HepG2 (cell line): ENCODE results near the gene SWI5. TPM values are rescaled to one million over a fixed set of nuclear protein-coding genes. Genes with fewer than 3 reads are reported as not detected.

ENCODE experiments used
- ATAC-seq: fragments of 200-7000 bp; cut with Tn5 transposase; 3 replicates; pipeline ENCODE4 v1.9.1; 2020; ENCODE audit warnings: mild to moderate bottlenecking, moderate library complexity
- BruUV-seq: library from RNA; stranded (reverse); fragments of 400-500 nt; replicated peaks from 2 replicates; lab custom pipeline; 2021; lab: Mats Ljungman, UMichigan
- CTCF ChIA-PET: fragments of 300-600 bp; formaldehyde crosslinking; extraction: SDS; loops from one replicate; lab custom pipeline; 2021; ENCODE audit warnings: low total read pairs, inconsistent platforms, low intra/inter-chr PET ratio; lab: Yijun Ruan, JAX
- POLR2A ChIA-PET: fragments of 350-600 bp; sonication (Branson Sonifier 250); formaldehyde crosslinking; loops from one replicate; lab custom pipeline; 2020; ENCODE audit warnings: antibody characterized with exemption, inconsistent platforms; lab: Yijun Ruan, JAX
- DNase-seq: peaks from one replicate; pipeline ENCODE4 v3.0.0-alpha.2; 2015; ENCODE audit warnings: low spot score
- FAIRE-seq: peaks from 3 replicates; lab custom pipeline; 2011; peaks lifted over from hg19 to GRCh38; lab: Jason Lieb, UNC
- H2AFZ ChIP-seq: one replicate; pipeline ENCODE4 v1.6.1; 2011; ENCODE audit warnings: low read length, inconsistent platforms
- H3K27ac ChIP-seq: fragments of 300-600 bp; 3 replicates; pipeline ENCODE4 v1.8.0; 2011; ENCODE audit warnings: mixed run types, mild to moderate bottlenecking, mixed read lengths, low read length, inconsistent platforms; ENCODE audit not compliant: insufficient read depth; ENCODE audit errors: extremely low read length
- H3K27me3 ChIP-seq, 2 experiments: fragments of 200-600 bp in 1 of 2; 2 replicates in 1 of 2; 3 replicates in 1 of 2; pipeline versions ENCODE4 v1.6.0 to v1.8.0; 2011; ENCODE audit warnings: low read length in 2 of 2, mild to moderate bottlenecking in 2 of 2, moderate library complexity in 2 of 2, inconsistent platforms in 1 of 2; ENCODE audit not compliant: insufficient read depth in 2 of 2, control insufficient read depth in 1 of 2
- H3K36me3 ChIP-seq, 2 experiments: fragments of 200-600 bp in 1 of 2; replicated peaks in 1 of 2; 2 replicates in 1 of 2; 3 replicates in 1 of 2; pipeline versions ENCODE4 v1.5.1 to v1.8.0; 2011; ENCODE audit warnings: low read length in 2 of 2, inconsistent platforms in 1 of 2; ENCODE audit not compliant: insufficient read depth in 2 of 2, control insufficient read depth in 1 of 2
- H3K4me1 ChIP-seq: 2 replicates; pipeline ENCODE4 v1.5.1; 2012; ENCODE audit warnings: low read length, inconsistent platforms; ENCODE audit not compliant: insufficient read depth
- H3K4me2 ChIP-seq: 2 replicates; pipeline ENCODE4 v1.6.0; 2011; ENCODE audit warnings: low read depth, low read length, inconsistent platforms
- H3K4me3 ChIP-seq, 3 experiments: fragments of 200-600 bp in 1 of 3; sonication (generic), shearing (Covaris generic) in 1 of 3; replicated peaks in 1 of 3; 2 replicates each; pipeline ENCODE4 v1.5.1; 2011 to 2016; ENCODE audit warnings: low read length in 3 of 3, inconsistent platforms in 2 of 3, low read depth in 2 of 3, mild to moderate bottlenecking in 2 of 3, control low read depth in 1 of 3, mixed read lengths in 1 of 3; ENCODE audit not compliant: insufficient read depth in 1 of 3
- H3K79me2 ChIP-seq: one replicate; pipeline ENCODE4 v1.6.1; 2011; ENCODE audit warnings: low read length, inconsistent platforms; ENCODE audit not compliant: insufficient read depth
- H3K9ac ChIP-seq: 2 replicates; pipeline ENCODE4 v1.6.0; 2011; ENCODE audit warnings: mild to moderate bottlenecking, low read depth, low read length, inconsistent platforms; ENCODE audit not compliant: insufficient read depth
- H3K9me3 ChIP-seq: 2 replicates; pipeline ENCODE4 v1.5.1; 2012; ENCODE audit warnings: mild to moderate bottlenecking, low read length
- H4K20me1 ChIP-seq: 2 replicates; pipeline ENCODE4 v1.6.0; 2011; ENCODE audit warnings: inconsistent platforms, mild to moderate bottlenecking, low read length, moderate library complexity; ENCODE audit not compliant: insufficient read depth
- MYNN ChIP-seq: sonication (generic); formaldehyde crosslinking; IDR thresholded peaks from 2 replicates; pipeline ENCODE4 v1.4.0; 2020; ENCODE audit warnings: mild to moderate bottlenecking, low read depth, missing genetic modification reagents
- PLSCR1 ChIP-seq: sonication (generic); formaldehyde crosslinking; IDR thresholded peaks from 2 replicates; pipeline ENCODE4 v1.5.0; 2020; ENCODE audit warnings: missing genetic modification reagents, mild to moderate bottlenecking, borderline replicate concordance
- ZNF232 ChIP-seq: sonication (generic); formaldehyde crosslinking; IDR thresholded peaks from 2 replicates; pipeline ENCODE4 v1.4.0; 2020; ENCODE audit warnings: missing genetic modification reagents, borderline replicate concordance
- ZNF274 ChIP-seq: sonication (generic); formaldehyde crosslinking; IDR thresholded peaks from 2 replicates; pipeline ENCODE4 v1.5.1; 2020; ENCODE audit warnings: mild to moderate bottlenecking, missing genetic modification reagents
- ZNF83 ChIP-seq: sonication (generic); formaldehyde crosslinking; IDR thresholded peaks from 2 replicates; pipeline ENCODE4 v1.4.0; 2020; ENCODE audit warnings: missing genetic modification reagents, mild to moderate bottlenecking, borderline replicate concordance
- WGBS: methylation state at CpG from one replicate; pipeline ENCODE4 v1.1.6; 2017; ENCODE audit warnings: low lambda C conversion rate; 5-methylcytosine and 5-hydroxymethylcytosine counted together
- in situ Hi-C: cut with HindIII; loops from 2 replicates; pipeline ENCODE4 v1.10.0; 2017; ENCODE audit warnings: low pct_unique_long_range_greater_than_20kb; ENCODE audit not compliant: extremely low pct_ligation_motif_present
- intact Hi-C: fragments of 100-400 bp; cut with micrococcal nuclease; formaldehyde crosslinking; loops from one replicate; pipeline ENCODE4 v1.10.0; 2022; ENCODE audit not compliant: unreplicated experiment
- polyA plus RNA-seq, 8 experiments: library from polyadenylated mRNA; depleted of rRNA in 3 of 8; stranded (reverse) in 7 of 8; unstranded in 1 of 8; fragments of >200 nt; fragmentation: Illumina TruSeq in 4 of 8; extraction: Trizol in 4 of 8; gene quantifications; 2 replicates each; pipeline versions ENCODE4 v1.2.1 to v1.2.3, GENCODE V29; 2011 to 2016; ENCODE audit warnings: low read depth in 4 of 8, missing spikeins in 1 of 8, mixed read lengths in 1 of 8; ENCODE audit not compliant: insufficient read depth in 1 of 8
- total RNA-seq, 5 experiments: library from RNA; depleted of rRNA; stranded (reverse); fragments of >200 nt; fragmentation: Illumina TruSeq; extraction: Trizol; gene quantifications; 2 replicates each; pipeline ENCODE4 v1.2.3, GENCODE V29; 2016; ENCODE audit warnings: low read depth in 1 of 5
- TF ChIP-seq, protein P1 (sequence below): IDR thresholded peaks from 2 replicates; pipeline ENCODE4 v1.6.1; 2012; ENCODE audit warnings: low read depth, low read length, improper control_type of control experiment
- TF ChIP-seq, protein P2 (sequence below): IDR thresholded peaks from 2 replicates; pipeline ENCODE4 v1.6.1; 2016; ENCODE audit warnings: low read depth, missing genetic modification reagents, missing compliant biosample characterization

Gene SWI5
- total and polyA plus RNA-seq, 2 of the 13 experiments (the other 11 are each of a cell fraction or from before 2014, with no cell fraction given), result 39.2 to 41.0 TPM

- BruUV-seq, result no TSS peak
- POLR2A ChIA-PET, result no interaction called here
- intact Hi-C loops, result no loop called here
- 35% methylated on average over 10 of the region's 22 CpGs for WGBS
- Histone ChIP-seq H3K27me3 (peaks cover 5 to 30% of the 10 kb centered on the region in 2 experiments; a peak in 3 of 5 replicates), H3K79me2 (no peaks in the 10 kb centered on the region), H3K4me3 (no peak overlapping the region), H3K4me1 (no peaks in the 10 kb centered on the region), H2AFZ (no peak overlapping the region), H3K9me3 (no peaks in the 10 kb centered on the region), H4K20me1 (no peaks in the 10 kb centered on the region), H3K36me3 (no peaks in the 10 kb centered on the region), H3K9ac (no peak overlapping the region), H3K27ac (no peak overlapping the region), H3K4me2 (no peak overlapping the region)
- in situ Hi-C loops, result no loop called here
- DNase-seq (no peak), FAIRE-seq (no peak), ATAC-seq (peak; percentile 60)
- TF ChIP-seq, protein P1, sequence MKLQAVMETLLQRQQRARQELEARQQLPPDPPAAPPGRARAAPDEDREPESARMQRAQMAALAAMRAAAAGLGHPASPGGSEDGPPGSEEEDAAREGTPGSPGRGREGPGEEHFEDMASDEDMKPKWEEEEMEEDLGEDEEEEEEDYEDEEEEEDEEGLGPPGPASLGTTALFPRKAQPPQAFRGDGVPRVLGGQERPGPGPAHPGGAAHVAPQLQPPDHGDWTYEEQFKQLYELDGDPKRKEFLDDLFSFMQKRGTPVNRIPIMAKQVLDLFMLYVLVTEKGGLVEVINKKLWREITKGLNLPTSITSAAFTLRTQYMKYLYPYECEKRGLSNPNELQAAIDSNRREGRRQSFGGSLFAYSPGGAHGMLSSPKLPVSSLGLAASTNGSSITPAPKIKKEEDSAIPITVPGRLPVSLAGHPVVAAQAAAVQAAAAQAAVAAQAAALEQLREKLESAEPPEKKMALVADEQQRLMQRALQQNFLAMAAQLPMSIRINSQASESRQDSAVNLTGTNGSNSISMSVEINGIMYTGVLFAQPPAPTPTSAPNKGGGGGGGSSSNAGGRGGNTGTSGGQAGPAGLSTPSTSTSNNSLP, result no peak
- CTCF ChIA-PET, result no interaction called here
Measured at GRCh38 chr9:128232528-128233428, 43.3 kb upstream of the SWI5 start.

DNA sequence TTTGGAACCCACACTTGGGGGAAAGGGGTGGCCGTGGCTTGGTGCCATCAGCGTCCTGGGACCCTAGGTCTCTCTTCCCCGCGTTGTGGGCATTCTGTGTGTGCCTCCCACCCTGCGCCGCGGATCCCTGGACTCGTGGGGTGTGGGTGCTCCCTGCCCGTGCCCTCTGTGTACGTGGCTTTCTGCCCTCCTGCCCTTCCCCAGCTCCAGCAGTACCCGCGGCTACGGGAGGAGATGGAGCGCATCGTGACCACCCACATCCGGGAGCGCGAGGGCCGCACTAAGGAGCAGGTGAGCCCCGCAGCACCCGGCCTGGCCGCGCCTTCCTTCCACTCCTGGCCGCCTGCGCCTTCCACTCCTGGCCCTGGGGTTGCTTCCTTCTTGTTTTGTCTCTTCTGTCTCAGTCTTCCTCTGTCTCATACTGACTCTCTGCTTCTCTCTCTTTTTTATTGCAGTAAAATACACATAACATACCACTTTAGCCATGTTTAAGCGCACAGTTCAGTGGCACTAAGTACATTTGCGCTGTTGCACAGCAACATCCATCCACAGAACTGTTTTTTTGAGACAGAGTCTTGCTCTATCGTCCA is 42.2 kb upstream of the SWI5 start:
- Histone ChIP-seq H3K4me2 (no peak overlapping the region), H3K27me3 (peaks cover 5 to 30% of the 10 kb centered on the region in 2 experiments; a peak in 3 of 5 replicates), H3K4me1 (no peaks in the 10 kb centered on the region), H3K27ac (no peak overlapping the region), H3K9me3 (no peaks in the 10 kb centered on the region), H3K36me3 (no peaks in the 10 kb centered on the region), H3K4me3 (no peak overlapping the region), H4K20me1 (no peaks in the 10 kb centered on the region), H3K79me2 (no peaks in the 10 kb centered on the region), H3K9ac (no peak overlapping the region), H2AFZ (no peak overlapping the region)
- in situ Hi-C loops, result no loop called here
- ATAC-seq (peak; percentile 30; the same call in 2 of the 3 replicates), DNase-seq (no peak), FAIRE-seq (no peak)
- BruUV-seq, result no TSS peak
- intact Hi-C loops, result no loop called here
- CTCF ChIA-PET, result no interaction called here
- 62% methylated on average over 22 of the region's 28 CpGs for WGBS
- POLR2A ChIA-PET, result no interaction called here
- TF ChIP-seq MYNN (CRISPR knock-in tag), result no peak
- no peak for TF ChIP-seq PLSCR1 (CRISPR knock-in tag)
- TF ChIP-seq, protein P2, sequence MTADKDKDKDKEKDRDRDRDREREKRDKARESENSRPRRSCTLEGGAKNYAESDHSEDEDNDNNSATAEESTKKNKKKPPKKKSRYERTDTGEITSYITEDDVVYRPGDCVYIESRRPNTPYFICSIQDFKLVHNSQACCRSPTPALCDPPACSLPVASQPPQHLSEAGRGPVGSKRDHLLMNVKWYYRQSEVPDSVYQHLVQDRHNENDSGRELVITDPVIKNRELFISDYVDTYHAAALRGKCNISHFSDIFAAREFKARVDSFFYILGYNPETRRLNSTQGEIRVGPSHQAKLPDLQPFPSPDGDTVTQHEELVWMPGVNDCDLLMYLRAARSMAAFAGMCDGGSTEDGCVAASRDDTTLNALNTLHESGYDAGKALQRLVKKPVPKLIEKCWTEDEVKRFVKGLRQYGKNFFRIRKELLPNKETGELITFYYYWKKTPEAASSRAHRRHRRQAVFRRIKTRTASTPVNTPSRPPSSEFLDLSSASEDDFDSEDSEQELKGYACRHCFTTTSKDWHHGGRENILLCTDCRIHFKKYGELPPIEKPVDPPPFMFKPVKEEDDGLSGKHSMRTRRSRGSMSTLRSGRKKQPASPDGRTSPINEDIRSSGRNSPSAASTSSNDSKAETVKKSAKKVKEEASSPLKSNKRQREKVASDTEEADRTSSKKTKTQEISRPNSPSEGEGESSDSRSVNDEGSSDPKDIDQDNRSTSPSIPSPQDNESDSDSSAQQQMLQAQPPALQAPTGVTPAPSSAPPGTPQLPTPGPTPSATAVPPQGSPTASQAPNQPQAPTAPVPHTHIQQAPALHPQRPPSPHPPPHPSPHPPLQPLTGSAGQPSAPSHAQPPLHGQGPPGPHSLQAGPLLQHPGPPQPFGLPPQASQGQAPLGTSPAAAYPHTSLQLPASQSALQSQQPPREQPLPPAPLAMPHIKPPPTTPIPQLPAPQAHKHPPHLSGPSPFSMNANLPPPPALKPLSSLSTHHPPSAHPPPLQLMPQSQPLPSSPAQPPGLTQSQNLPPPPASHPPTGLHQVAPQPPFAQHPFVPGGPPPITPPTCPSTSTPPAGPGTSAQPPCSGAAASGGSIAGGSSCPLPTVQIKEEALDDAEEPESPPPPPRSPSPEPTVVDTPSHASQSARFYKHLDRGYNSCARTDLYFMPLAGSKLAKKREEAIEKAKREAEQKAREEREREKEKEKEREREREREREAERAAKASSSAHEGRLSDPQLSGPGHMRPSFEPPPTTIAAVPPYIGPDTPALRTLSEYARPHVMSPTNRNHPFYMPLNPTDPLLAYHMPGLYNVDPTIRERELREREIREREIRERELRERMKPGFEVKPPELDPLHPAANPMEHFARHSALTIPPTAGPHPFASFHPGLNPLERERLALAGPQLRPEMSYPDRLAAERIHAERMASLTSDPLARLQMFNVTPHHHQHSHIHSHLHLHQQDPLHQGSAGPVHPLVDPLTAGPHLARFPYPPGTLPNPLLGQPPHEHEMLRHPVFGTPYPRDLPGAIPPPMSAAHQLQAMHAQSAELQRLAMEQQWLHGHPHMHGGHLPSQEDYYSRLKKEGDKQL, result no peak
- no peak for TF ChIP-seq ZNF232 (CRISPR knock-in tag)
- TF ChIP-seq ZNF274 (CRISPR knock-in tag), result no peak
- no peak for TF ChIP-seq ZNF83
